SK-N-SH treated with all-trans-retinoic acid at 6 μM for 48 hours (cell line): ENCODE measurements around the gene LIPN.

Experiments
- ATAC-seq: fragments of 200-7000 bp; cut with Tn5 transposase; 3 replicates; pipeline ENCODE4 v1.9.1; 2020; ENCODE audit warnings: mild to moderate bottlenecking, moderate library complexity
- ARNTL ChIP-seq: fragments of 450-650 bp; formaldehyde crosslinking; IDR thresholded peaks from 2 replicates; pipeline ENCODE4 v1.5.0; 2020; ENCODE audit warnings: low read depth, mild to moderate bottlenecking, moderate library complexity, borderline replicate concordance
- CREB5 ChIP-seq: fragments of 250-450 bp; sonication (Bioruptor Pico); IDR thresholded peaks from 2 replicates; pipeline ENCODE4 v1.5.1; 2020; ENCODE audit warnings: low read depth, mild to moderate bottlenecking, moderate library complexity
- CSDC2 ChIP-seq: fragments of 250-450 bp; sonication (Bioruptor Pico); IDR thresholded peaks from 2 replicates; pipeline ENCODE4 v1.5.0; 2020; ENCODE audit warnings: mild to moderate bottlenecking, moderate library complexity
- CSRNP3 ChIP-seq: fragments of 250-450 bp; sonication (Bioruptor Pico); IDR thresholded peaks from 2 replicates; pipeline ENCODE4 v1.5.1; 2021; ENCODE audit warnings: mild to moderate bottlenecking, moderate library complexity
- ESRRG ChIP-seq: fragments of 250-450 bp; sonication (Bioruptor Pico); IDR thresholded peaks from 2 replicates; pipeline ENCODE4 v1.6.1; 2021; ENCODE audit warnings: mild to moderate bottlenecking
- GLIS3 ChIP-seq: fragments of 250-450 bp; sonication (Bioruptor Pico); IDR thresholded peaks from 2 replicates; pipeline ENCODE4 v1.5.0; 2020; ENCODE audit warnings: mild to moderate bottlenecking, moderate library complexity
- ISL1 ChIP-seq: fragments of 250-450 bp; sonication (Bioruptor Pico); IDR thresholded peaks from 2 replicates; pipeline ENCODE4 v2.1.2; 2022; ENCODE audit warnings: mild to moderate bottlenecking, moderate library complexity
- OSR1 ChIP-seq: fragments of 250-450 bp; sonication (Bioruptor Pico); IDR thresholded peaks from 2 replicates; pipeline ENCODE4 v1.8.0; 2022; ENCODE audit warnings: moderate library complexity, mild to moderate bottlenecking, inconsistent platforms
- PATZ1 ChIP-seq: fragments of 250-450 bp; sonication (Bioruptor Pico); IDR thresholded peaks from 2 replicates; pipeline ENCODE4 v1.8.0; 2020; ENCODE audit warnings: mild to moderate bottlenecking, moderate library complexity, borderline replicate concordance
- POU6F1 ChIP-seq: fragments of 250-450 bp; sonication (Bioruptor Pico); IDR thresholded peaks from 2 replicates; pipeline ENCODE4 v1.8.0; 2021; ENCODE audit warnings: low read depth, mild to moderate bottlenecking, moderate library complexity, borderline replicate concordance
- PPARA ChIP-seq: fragments of 250-450 bp; sonication (Bioruptor Pico); IDR thresholded peaks from 2 replicates; pipeline ENCODE4 v1.5.0; 2020; ENCODE audit warnings: mild to moderate bottlenecking, borderline replicate concordance
- RARB ChIP-seq: fragments of 250-450 bp; sonication (Bioruptor Pico); IDR thresholded peaks from 2 replicates; pipeline ENCODE4 v1.8.0; 2021; ENCODE audit warnings: mild to moderate bottlenecking, moderate library complexity
- SNAI2 ChIP-seq: fragments of 250-450 bp; sonication (Bioruptor Pico); IDR thresholded peaks from 2 replicates; pipeline ENCODE4 v1.5.0; 2020; ENCODE audit warnings: mild to moderate bottlenecking, moderate library complexity
- TOX ChIP-seq: fragments of 250-450 bp; sonication (Bioruptor Pico); IDR thresholded peaks from 2 replicates; pipeline ENCODE4 v1.8.0; 2021; ENCODE audit warnings: mild to moderate bottlenecking, moderate library complexity, borderline replicate concordance
- TSHZ2 ChIP-seq: fragments of 250-450 bp; sonication (Bioruptor Pico); IDR thresholded peaks from 2 replicates; pipeline ENCODE4 v1.5.0; 2020; ENCODE audit warnings: mild to moderate bottlenecking, moderate library complexity
- ZC3H10 ChIP-seq: fragments of 250-450 bp; sonication (Bioruptor Pico); IDR thresholded peaks from 2 replicates; pipeline ENCODE4 v1.5.1; 2021; ENCODE audit warnings: mild to moderate bottlenecking, moderate library complexity
- ZFP30 ChIP-seq: fragments of 450-650 bp; formaldehyde crosslinking; IDR thresholded peaks from 2 replicates; pipeline ENCODE4 v1.5.0; 2022; ENCODE audit warnings: mild to moderate bottlenecking, moderate library complexity
- ZNF565 ChIP-seq: fragments of 450-650 bp; formaldehyde crosslinking; conservative IDR thresholded peaks from 2 replicates; pipeline ENCODE4 v1.5.0; 2020; ENCODE audit warnings: low read depth, mild to moderate bottlenecking, moderate library complexity
- ZNF70 ChIP-seq: fragments of 450-650 bp; formaldehyde crosslinking; IDR thresholded peaks from 2 replicates; pipeline ENCODE4 v1.5.0; 2020; ENCODE audit warnings: mild to moderate bottlenecking, moderate library complexity
- ZNF8 ChIP-seq: fragments of 450-650 bp; formaldehyde crosslinking; IDR thresholded peaks from 2 replicates; pipeline ENCODE4 v1.5.0; 2020; ENCODE audit warnings: mild to moderate bottlenecking, moderate library complexity

The LIPN gene

GRCh38 chr10:88809621-88810020 is 49.8 kb downstream of the LIPN start:
- ATAC-seq = no peak
- TF ChIP-seq PPARA (CRISPR knock-in tag) = no peak
- no peak for TF ChIP-seq RARB
- TF ChIP-seq CSRNP3 (CRISPR knock-in tag) = no peak
- no peak for TF ChIP-seq ZNF8 (CRISPR knock-in tag)
- no peak for TF ChIP-seq ISL1 (CRISPR knock-in tag)
- TF ChIP-seq ZC3H10 (CRISPR knock-in tag) = no peak
- TF ChIP-seq OSR1 = no peak
- TF ChIP-seq GLIS3 (CRISPR knock-in tag) = no peak
- TF ChIP-seq ZNF70 (CRISPR knock-in tag) = no peak
- no peak for TF ChIP-seq TSHZ2
- TF ChIP-seq, all 23 proteins: peak for 0

GRCh38 chr10:88810196-88810961 is 50.6 kb downstream of the LIPN start:
- TF ChIP-seq ZC3H10 (CRISPR knock-in tag) = no peak
- TF ChIP-seq ZNF70 (CRISPR knock-in tag) = no peak
- no peak for TF ChIP-seq SNAI2 (CRISPR knock-in tag)
- TF ChIP-seq GLIS3 (CRISPR knock-in tag) = no peak
- TF ChIP-seq PATZ1 (CRISPR knock-in tag) = no peak
- TF ChIP-seq POU6F1 (CRISPR knock-in tag) = no peak
- TF ChIP-seq ZFP30 (CRISPR knock-in tag) = no peak
- TF ChIP-seq ZNF565 (CRISPR knock-in tag) = no peak
- no peak for TF ChIP-seq ARNTL
- TF ChIP-seq ZNF8 (CRISPR knock-in tag) = no peak
- TF ChIP-seq CREB5 = no peak
- no peak for TF ChIP-seq ESRRG
- no peak for TF ChIP-seq CSRNP3 (CRISPR knock-in tag)
- no peak for TF ChIP-seq CSDC2 (CRISPR knock-in tag)
- no peak for TF ChIP-seq OSR1
- TF ChIP-seq, all 23 proteins: peak for 0
- ATAC-seq = peak; percentile 91

GRCh38 chr10:88813200-88813599 is 53.4 kb downstream of the LIPN start:
- TF ChIP-seq ZNF565 (CRISPR knock-in tag) = no peak
- TF ChIP-seq ZNF8 (CRISPR knock-in tag) = no peak
- TF ChIP-seq CREB5 = no peak
- no peak for TF ChIP-seq TOX (CRISPR knock-in tag)
- no peak for ATAC-seq
